HEK293 (cell line): ENCODE results near the gene MEAF6.

Experiments
- IKZF3 ChIP-seq: fragments of 450-650 bp; IDR thresholded peaks from 2 replicates; pipeline ENCODE4 v1.5.0; 2018; ENCODE audit warnings: missing biosample characterization, mild to moderate bottlenecking, missing genetic modification characterization, moderate library complexity
- PRDM1 ChIP-seq: fragments of 450-650 bp; formaldehyde crosslinking; IDR thresholded peaks from 2 replicates; pipeline ENCODE4; 2016; ENCODE audit warnings: missing biosample characterization, missing genetic modification characterization
- YY1 ChIP-seq: fragments of 450-650 bp; formaldehyde crosslinking; IDR thresholded peaks from 2 replicates; pipeline ENCODE4 v1.5.1; 2018; ENCODE audit warnings: missing biosample characterization, missing genetic modification characterization
- ZNF114 ChIP-seq: fragments of 450-650 bp; formaldehyde crosslinking; IDR thresholded peaks from 2 replicates; pipeline ENCODE4 v1.5.0; 2017; ENCODE audit warnings: missing biosample characterization, missing genetic modification characterization
- ZNF677 ChIP-seq: fragments of 450-650 bp; IDR thresholded peaks from 2 replicates; pipeline ENCODE4 v1.5.0; 2018; ENCODE audit warnings: missing biosample characterization, mild to moderate bottlenecking, missing genetic modification characterization, moderate library complexity
- TF ChIP-seq, protein P1 (sequence below): fragments of 450-650 bp; formaldehyde crosslinking; IDR thresholded peaks from 2 replicates; pipeline ENCODE4 v1.5.1; 2016; ENCODE audit warnings: missing biosample characterization, missing genetic modification characterization
- TF ChIP-seq, protein P2 (sequence below): fragments of 450-650 bp; IDR thresholded peaks from 2 replicates; pipeline ENCODE4 v1.5.1; 2018; ENCODE audit warnings: missing biosample characterization, missing genetic modification characterization

DNA sequence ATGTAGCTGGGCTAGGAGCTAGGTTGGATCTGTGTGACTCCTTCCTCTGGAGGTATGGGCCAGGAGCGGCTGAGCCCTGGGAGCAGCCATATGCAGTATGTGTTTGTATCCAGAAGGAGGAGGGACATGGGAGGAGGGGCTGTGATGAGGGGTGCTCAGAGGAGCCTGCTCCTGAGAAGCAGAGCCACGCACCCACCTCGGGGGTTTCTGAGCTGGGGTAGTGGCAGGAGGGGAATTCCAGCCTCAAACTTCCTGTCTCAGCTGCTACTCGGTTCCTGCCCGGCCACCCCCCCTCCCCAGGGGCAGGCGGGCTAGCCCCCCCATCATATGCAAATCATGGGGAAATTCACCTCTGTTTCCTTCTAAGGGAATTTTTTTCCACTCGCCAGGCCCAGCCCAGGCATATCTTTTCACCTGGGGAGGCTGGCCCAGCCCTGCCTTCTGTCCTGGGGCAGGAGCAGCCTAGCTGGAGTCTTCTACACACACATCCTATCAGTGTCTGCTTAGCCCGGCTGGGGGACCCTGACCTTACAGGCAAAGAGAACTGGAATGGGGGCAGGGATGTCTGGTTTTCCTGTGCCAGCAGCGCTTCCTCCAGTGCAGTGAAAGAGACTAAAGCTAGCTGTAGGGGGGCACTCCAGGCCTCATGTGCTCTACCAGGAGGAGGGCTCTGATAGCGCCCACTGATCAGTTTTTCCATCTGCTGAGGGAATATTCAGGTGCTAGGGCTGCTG is 37.2 kb downstream of the MEAF6 start:
- TF ChIP-seq ZNF114, result no peak
- TF ChIP-seq YY1 (tag by site-specific recombination), result no peak
- TF ChIP-seq, protein P1, sequence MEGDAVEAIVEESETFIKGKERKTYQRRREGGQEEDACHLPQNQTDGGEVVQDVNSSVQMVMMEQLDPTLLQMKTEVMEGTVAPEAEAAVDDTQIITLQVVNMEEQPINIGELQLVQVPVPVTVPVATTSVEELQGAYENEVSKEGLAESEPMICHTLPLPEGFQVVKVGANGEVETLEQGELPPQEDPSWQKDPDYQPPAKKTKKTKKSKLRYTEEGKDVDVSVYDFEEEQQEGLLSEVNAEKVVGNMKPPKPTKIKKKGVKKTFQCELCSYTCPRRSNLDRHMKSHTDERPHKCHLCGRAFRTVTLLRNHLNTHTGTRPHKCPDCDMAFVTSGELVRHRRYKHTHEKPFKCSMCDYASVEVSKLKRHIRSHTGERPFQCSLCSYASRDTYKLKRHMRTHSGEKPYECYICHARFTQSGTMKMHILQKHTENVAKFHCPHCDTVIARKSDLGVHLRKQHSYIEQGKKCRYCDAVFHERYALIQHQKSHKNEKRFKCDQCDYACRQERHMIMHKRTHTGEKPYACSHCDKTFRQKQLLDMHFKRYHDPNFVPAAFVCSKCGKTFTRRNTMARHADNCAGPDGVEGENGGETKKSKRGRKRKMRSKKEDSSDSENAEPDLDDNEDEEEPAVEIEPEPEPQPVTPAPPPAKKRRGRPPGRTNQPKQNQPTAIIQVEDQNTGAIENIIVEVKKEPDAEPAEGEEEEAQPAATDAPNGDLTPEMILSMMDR (tag by site-specific recombination), result no peak
- no peak for TF ChIP-seq ZNF677 (tag by site-specific recombination)
- TF ChIP-seq PRDM1 (tag by site-specific recombination), result no peak
- TF ChIP-seq, protein P2, sequence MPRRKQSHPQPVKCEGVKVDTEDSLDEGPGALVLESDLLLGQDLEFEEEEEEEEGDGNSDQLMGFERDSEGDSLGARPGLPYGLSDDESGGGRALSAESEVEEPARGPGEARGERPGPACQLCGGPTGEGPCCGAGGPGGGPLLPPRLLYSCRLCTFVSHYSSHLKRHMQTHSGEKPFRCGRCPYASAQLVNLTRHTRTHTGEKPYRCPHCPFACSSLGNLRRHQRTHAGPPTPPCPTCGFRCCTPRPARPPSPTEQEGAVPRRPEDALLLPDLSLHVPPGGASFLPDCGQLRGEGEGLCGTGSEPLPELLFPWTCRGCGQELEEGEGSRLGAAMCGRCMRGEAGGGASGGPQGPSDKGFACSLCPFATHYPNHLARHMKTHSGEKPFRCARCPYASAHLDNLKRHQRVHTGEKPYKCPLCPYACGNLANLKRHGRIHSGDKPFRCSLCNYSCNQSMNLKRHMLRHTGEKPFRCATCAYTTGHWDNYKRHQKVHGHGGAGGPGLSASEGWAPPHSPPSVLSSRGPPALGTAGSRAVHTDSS, result no peak
- TF ChIP-seq IKZF3, result no peak; the same call in 1 of the 2 replicates
